IPS-NIHi7 (cell line): ENCODE data around the gene GPR84.

Experiments used
- DNase-seq: peaks from one replicate; pipeline ENCODE4 v3.0.0; 2012; ENCODE audit warnings: mixed read lengths; ENCODE audit errors: extremely low spot score

Gene GPR84

DNA sequence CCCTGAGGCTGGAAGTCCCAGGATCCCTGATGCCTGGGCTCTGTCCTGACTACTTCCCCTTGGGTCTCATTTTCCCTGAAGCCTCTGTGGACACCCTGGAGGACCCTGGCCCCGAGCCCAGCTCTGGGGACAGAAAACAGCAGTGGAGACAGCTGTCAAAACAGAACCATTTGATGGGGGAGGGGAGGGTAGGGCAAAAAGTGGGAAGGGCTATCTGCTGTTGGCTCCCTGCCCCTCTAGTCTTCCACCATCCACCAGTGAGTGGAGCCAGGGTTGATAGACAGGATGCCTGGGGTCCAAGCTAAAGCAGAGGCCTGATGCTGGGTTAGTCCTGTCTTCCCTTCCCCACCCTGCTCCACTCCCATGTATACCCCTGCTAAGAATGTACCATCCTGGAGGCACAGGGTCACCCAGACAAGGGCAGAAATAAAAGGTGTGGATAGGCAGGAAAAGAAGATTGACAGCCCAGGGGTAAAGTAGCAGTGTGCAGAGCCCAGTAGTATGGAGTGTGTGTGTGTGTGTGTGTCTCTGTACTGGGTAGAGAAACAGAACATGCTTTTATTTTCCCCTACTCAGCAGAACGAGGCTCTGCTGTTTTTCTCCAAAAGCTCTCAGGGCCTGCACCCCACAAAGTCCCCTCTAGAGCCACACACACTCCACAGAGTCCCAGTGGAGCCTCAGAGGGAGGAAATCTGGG is 10.4 kb upstream of the GPR84 start:
- DNase-seq, result no peak

DNA sequence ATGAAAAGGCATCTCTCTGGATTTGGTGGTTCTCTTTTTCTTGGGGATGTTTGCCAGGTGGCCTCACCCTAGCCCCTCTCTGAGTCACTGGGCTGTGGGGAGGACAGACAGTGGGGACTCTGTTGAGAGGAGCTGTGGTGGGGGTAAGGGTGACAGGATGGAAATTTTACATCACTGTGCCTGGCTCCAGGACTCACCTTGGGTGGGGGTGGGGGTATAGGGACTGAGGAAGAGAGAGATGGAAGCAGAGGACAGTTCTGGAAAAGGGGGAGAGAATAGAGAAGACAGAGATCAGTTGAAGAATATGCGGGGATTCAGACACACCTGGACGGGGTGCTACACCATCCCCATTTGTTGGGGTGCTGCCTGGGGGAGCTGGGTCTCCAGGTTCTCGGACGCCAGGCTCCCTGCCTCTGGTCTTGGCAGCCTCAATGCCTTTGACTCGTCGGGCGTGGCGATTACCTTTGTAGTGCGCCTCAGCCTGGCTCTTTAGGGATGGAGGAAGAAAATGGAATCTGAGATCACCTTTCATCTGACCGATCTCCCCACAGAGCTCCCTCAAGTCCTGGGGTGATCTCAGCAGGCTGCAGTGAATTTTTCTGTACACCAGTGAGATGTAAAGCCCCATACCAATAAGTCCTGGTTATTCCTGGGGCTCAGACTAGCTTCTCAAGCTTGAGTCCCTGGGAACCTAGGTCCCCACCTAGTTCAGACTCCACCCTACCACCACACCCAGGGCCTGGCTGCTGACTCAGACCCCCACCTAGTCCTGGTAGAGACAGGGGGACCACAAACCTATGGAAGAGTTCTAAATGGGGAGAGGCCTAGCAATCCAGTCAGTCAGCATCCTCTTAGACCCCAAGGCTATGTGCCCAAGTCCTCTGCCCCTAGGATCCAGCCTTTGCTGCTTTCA is 9.6 kb upstream of the GPR84 start:
- DNase-seq, result no peak

DNA sequence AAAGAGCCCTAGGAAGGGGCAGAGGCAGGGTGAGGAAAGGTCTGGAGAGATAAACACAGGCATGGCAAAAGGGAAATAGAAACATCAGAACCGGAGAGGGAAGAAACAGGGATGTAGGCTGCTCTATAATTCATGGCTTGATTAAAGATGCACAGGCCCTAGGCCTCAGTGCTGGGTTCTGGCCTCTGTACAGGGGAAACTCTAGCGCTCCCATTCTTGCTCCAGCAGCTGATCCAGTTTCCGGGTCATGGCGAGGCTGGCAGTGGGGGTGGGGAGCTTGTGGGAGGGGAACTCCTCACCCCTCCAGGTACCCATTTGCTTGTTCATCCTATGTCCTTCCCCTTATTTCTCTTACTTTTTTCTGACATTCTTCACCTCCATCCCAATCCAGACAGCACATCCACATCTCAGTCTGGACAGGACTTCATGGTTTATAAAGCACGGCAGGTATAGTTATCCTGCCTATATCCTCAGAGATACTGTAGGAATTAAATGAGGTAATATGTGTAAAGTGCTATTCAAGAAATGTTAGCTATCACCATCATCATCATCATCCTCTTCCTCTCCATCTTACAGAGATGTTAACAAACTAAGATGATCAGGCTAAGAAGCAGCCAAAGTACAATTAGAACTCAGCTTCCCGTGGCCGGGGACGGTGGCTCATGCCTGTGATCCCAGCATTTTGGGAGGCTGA is 8.0 kb upstream of the GPR84 start:
- no peak for DNase-seq

DNA sequence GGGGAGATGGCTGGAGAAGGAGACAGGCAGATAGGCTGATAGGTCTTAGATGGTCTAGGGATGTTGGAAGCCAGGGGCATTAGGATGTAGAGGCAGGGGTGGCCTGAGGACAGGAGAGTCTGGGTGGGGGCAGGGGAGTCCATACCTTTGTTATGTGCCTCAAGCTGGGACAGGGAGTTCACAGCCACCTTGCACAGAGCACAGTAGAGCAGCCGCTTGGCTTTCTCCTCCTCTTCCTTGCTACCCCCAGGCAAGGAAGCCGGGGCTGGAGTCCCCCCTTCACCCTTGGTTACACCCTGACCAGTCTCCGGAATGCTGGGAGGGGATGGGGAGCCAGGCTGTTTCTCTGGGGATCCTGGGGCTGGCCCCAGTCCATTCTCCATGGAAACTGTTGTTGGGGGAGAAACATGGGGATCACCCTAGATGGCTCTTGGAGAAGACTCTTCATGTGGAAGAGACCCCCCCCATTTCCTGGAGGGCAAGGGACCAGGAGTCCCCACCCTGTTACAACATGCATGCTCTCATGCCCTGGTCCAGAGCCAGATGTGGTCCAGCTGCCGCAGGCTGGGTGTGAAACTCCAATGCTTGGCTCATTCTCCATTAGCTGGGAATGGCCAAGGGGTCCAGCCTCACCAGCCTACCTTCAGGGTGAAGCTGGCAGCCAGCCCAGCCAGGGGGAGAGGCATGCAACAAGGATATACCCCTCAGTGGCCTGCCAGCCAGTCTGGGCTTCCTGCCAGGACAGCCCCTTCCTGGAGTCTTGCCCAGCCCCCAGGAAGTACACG is 7.2 kb upstream of the GPR84 start:
- DNase-seq, result no peak

DNA sequence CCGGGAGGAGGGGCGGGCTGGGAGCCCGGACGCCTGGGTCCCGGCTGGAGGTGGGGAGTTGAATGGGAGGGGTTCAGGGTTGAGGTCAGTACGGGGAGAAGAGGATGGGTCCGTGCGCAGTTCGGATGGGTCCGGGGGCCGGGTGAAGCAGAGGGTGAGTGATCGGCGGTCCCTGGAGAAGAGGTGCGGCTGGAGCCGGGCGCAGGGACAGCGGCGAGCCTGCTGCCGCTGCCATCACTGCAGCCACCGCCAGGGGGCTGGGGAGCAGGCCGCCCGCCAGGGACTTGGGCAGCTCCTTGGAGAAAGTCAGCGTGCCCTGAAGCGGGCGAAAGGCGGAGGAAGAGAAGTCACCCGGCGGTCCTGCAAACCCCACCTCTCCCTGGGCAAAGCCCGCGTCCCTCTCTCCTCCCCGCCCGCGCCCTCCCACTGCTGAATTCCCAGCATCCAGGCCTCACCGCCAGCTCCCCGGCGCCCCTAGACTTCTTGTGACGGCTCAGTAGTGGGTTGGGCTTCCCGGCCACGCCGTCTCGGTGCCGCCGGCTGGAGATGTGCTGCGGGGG is 6.0 kb upstream of the GPR84 start:
- peak; percentile 89 for DNase-seq

DNA sequence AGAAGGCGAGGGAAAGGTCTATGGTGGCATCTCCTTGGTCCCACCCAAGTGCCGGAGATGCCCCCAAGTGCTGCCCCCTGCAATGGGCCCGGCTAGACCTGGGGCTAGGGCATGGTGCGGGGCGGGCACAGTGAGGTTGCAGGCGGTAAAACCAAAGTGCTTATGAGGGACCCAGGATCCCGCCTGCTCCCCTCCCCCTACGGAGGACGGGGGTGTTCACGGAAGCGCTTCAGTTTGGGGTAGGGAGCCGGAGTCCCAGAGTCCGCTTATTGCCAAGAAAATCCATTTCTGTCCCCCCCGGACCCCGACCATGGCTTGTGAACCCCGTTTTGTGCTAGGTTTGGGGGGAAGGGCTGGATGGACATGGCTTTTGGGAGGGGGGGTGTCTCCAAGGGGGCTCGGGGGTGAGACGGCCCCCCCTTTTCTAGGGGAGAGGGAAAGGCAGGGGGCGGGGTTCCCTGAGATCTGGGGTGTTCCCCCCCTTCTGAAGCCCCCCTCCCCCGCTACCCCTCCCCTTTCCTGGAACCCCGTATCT is 5.4 kb upstream of the GPR84 start:
- no peak for DNase-seq

DNA sequence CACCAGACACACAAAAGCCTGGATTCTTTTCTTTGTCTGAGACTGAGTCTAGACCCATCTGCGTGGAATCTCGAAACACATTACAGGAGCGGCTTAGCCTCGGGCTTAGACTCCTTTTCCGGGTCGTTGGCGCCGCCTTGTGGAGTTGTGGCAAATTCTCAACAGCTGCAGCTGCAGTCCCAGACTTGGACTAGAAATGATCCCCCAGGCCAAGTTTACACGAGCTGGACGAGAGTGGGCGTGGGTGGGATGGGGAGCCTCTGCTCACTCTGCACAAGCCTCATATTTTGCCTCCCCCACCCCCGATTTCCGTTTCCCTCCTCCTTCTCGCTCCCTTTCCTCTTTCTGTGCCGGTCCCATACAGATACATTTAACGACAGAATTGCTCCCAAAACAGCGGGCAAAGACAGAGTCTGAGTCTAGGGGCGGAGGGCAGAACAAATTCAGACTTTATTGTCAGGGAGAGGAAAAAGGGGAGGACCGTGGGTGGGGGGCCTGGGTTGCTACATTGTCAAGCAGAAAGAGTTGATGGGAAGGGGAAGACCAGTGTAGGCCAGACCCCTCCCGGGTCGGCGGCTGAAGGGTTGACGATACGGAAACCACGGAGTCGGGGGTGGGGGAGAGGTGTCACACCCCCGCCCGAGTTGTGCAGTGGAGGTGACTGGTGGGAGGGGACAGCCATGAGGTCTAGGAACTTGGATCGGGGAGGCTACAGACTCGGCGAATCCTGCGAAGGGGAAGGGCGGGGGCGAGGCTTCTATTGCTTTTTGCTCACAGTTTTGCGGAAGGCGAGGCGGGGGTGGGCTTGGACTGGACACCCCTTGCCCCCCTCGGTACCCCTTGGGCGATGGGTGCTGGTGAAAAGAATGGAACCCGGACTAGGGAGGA is 4.7 kb upstream of the GPR84 start:
- no peak for DNase-seq

DNA sequence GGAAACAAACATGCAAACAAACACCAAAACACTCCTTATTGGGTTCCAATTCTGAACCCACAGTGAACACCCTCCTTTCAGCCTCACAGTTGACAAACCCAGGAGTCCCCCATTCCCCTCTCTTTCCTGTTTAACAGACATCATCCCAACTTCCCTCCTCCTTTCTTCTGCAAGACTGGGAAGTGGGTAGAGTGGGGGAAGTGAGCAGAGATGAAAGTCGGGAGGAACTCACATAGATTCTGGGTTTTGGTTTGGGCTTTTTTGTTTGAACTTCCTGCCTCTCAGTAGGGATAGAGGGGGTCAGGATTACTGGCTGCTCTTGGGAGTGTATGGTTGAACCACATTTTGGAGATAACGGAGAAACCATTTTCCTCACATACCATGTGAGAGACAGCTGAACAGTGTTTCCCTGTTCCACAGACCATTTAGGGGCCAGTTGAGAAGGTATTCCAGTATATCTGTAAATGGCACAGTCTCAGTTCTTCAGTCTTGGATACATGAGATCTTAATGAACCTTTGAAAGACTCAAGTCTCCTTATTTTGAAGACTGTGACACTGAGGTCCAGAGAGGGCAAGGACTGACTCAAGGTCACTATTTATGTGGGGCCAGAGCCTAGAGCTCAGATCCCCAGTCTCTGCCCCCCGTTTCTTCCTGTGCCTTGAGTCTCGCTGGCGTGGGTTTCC is 3.9 kb upstream of the GPR84 start:
- DNase-seq, result no peak

DNA sequence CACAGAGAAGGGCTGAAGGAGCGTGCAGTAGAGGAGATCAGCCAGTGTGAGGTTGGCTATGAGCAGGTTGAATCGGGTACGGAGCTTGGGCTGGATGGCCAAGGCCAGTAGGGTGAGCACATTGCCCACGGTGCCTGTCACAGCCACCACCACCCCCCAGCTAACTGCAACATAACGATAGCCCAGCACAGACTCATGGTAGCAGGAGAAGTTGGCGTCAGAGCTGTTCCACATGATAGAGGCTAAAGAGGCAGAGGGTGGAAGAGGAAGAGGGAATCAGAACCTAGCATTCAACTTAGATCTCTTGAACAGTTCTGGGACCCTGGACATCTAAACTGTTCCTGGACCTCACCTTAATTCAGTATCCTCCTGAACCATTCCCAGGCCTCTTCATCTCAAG is 668 bp downstream of the GPR84 start:
- no peak for DNase-seq

DNA sequence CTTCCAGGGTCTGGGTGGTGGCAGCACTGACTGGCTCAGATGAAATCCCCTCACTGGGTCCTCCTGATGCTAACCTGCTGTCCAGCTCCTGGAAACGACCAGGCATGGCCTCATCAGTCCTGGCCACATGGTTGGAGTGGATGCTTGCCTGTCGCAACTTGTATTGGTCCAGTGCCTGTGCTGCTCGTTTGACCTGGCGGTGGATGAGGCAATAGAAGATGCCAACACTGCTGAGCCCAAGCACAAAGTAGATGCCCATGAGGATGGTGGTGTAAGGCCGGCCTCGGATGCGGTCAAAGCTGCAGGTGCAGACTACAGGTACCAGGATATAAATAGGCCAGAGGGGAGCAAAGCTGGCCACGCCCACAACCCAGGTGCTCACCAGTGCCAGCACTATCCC is 1.2 kb downstream of the GPR84 start:
- no peak for DNase-seq

DNA sequence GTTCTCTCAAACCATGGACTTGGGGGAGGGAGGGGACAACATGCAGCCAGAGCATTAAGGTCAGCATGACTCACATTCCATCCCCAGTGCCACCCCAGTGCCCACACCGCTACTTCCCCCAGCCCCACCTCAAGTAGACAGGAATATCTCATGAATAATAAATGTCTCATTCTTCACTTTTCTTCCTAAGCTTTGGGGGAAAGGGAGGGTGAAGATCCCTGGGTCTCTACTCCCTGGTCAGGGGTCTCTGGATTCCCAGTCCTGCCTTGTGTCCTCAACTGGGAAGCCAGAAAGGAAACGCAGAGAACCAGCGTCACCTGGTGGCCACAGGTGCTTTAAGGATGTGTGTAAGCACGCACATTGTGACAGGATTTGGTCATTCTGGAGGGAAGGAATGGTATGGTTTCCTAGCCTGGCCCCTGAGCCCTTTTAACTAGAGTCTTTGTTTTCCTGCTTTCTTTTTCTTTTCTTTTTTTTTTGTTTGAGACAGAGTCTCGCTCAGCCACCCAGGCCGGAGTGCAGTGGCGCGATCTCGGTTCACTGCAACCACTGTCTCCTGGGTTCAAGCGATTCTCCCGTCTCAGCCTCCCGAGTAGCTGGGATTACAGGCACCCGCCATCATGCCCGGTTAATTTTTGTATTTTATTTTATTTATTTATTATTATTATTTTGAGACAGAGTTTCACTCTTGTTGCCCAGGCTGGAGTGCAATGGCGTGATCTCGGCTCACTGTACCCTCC is 3.4 kb downstream of the GPR84 start:
- DNase-seq, result peak; percentile 74

DNA sequence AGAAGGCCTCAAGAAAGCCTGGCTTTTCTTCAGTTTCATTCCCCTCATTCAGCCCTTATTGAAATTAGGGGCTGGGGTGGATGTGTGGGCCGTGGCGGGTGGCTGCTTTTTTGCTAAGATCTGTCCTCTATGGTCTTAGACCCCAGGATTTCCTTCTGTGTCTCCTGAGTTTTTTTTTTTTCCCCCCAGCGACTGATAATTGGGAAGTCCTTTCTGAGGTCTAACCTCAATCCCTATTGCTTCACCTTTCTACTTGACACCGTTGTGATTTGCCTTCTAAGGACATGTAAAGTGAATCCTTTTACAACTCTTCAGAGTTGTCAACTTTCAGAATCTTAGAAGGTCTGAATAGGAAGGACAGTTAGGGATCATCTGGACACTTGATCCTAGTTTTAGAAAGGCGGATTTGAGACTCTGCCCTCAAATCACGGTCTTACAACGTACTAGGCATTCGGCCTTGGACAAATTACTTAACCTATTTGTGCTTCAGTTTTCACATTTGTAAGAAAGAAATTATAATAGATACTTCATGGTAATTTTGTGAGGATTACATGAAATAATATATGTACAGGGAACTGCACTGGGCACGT is 4.4 kb downstream of the GPR84 start:
- no peak for DNase-seq

DNA sequence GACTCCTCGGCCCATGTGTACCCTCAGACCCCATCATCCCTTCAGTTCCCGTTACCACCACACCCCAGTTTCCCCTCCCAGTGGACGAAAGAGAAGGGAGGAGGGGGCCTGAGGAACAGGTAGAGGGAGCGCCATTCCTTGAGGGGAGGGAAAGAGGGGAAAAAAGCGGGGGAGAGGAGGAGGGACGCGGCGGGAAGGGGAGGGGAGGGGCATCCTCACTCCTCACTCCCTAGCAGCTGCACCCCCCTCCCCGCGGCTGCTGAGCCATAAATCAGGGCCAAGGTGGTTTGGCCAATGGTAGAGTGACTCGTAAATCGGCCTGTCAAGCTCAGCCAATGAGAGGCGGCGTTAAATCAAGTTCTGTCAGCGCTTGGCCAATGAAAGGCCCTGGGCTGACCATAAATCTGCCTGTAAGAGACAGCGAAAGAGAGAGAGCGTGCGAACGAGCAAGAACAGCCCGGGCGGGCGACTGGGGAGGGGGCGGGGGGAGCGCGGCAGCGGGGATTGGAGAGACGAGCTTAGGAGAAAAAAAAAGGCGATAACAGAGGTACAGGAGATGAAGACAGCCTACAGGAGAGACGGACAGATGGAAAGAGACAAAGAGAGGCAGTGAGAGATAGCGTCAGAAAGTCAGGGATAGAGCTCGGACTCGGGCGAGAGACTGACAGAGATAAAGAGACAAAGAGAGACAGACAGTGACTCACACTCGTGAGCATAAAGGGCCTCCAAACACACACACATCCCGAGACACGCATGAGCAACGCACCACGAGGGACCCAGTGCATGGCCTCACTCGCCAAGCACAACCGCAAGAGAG is 5.1 kb downstream of the GPR84 start:
- DNase-seq, result peak; percentile 97

DNA sequence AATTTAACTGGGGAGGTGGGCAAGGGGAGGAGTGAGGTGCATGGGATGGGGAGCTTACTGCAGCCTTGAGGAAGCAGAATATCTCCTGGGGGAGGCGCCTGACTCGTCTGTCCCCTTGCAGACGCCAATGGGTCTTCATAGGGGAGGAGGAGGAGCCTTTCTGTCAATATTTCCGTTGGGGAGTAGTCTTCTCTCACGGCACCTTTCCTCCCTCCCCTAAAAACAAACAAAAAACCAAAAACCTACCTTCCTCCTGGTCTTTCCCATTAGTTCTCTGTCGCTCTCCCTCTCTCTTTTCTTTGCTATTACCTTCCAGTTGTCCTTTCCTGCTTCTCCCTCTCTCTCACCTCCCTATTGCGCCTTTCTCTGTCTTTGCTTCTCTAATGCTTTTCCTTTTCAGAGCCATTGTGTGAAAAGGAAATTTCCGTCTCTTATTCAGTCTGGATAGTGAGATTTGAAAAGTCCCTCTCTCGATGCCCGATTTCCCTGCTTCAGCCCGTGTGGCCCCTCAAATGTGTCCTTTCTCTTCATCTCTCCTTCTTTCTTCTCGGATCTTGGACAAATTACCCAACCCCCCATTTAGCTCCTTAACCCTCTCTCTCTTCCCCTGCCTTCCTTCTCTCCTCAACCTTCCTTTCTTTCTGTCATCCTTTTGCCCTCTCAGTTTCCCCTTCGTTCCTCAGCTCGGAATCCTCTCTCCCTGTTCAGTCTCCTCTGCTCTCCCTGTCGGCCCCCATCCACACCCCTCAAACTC is 5.9 kb downstream of the GPR84 start:
- DNase-seq, result no peak

DNA sequence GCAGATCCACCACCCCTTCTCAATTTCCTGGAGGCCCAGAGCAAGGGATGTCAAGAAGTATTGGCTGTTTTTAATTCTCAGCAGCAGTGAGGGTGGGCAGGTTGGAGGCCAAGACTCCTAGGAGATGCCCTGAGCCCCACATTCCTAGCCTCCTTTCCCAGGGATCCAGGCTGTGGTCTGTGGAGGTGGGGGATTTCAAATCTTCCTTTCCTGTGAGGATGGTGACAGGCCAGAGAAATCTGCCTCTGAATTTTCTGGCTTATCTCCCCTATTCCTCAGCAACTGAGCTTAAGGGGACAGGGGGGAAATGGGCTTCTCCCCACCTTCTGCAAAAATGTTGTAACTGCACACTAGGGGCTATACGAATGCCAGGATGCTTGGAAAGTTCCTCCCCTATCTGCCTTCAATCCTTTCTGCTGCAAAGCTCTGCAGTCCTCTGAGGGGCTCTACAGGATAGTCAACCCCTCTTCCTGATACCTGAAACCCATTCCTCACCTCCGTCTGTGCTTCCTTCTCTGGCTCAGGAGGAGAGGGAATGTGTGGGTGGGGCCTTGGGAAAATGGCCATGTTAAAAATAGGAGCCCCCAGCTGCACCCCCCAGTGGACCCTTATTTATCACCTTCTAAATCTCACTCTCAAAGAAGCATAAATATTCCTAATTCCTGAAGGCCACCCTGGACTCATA is 6.6 kb downstream of the GPR84 start:
- DNase-seq, result no peak

DNA sequence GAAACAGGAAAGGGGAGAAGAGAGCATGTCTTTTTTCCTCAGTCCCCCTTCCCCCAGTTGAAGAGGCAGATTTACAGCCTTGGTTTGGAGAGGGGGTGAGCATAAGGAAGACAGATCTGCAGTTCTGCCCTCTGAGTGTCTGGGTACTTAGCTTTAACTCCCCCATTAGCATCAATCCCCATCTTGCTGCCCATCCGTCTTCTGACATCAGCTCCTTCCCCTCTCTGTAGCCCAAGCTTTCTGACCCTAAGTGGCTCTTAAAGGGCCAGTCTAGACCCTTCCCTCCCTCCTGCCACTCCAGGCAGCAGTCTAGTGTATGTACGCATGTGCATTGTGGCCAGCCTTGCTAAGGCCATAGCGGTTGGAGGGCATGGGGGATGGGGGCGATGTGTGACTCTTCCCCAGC is 7.3 kb downstream of the GPR84 start:
- no peak for DNase-seq
